Astrocyte (in vitro differentiated cells and primary cell): ENCODE data around the gene AK5.

ENCODE experiments used
- EZH2 ChIP-seq: IDR thresholded peaks from 2 replicates; pipeline ENCODE4 v1.6.1; 2012; ENCODE audit warnings: mild to moderate bottlenecking, low read length, inconsistent platforms; ENCODE audit not compliant: insufficient read depth
- TF ChIP-seq, protein P1 (sequence below): IDR thresholded peaks from 2 replicates; pipeline ENCODE4 v1.5.1; 2011; ENCODE audit warnings: low read depth, mild to moderate bottlenecking, inconsistent platforms, low read length, moderate library complexity; ENCODE audit not compliant: insufficient read depth

- TF ChIP-seq, protein P1, sequence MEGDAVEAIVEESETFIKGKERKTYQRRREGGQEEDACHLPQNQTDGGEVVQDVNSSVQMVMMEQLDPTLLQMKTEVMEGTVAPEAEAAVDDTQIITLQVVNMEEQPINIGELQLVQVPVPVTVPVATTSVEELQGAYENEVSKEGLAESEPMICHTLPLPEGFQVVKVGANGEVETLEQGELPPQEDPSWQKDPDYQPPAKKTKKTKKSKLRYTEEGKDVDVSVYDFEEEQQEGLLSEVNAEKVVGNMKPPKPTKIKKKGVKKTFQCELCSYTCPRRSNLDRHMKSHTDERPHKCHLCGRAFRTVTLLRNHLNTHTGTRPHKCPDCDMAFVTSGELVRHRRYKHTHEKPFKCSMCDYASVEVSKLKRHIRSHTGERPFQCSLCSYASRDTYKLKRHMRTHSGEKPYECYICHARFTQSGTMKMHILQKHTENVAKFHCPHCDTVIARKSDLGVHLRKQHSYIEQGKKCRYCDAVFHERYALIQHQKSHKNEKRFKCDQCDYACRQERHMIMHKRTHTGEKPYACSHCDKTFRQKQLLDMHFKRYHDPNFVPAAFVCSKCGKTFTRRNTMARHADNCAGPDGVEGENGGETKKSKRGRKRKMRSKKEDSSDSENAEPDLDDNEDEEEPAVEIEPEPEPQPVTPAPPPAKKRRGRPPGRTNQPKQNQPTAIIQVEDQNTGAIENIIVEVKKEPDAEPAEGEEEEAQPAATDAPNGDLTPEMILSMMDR, result no peak
- no peak for TF ChIP-seq EZH2
These were observed 66.7 kb downstream of the AK5 start for GRCh38 chr1:77348549-77348948.
